ENCODE measurements around the gene LONP1. TPM values are rescaled to one million over a fixed set of nuclear protein-coding genes. Genes with fewer than 3 reads are reported as not detected.
A peak's percentile ranks its signal among the peaks of the same experiment; 100 is the strongest.

The LONP1 gene
- total and polyA plus RNA-seq, 5 experiments from 2014 or later = 19.9 to 75.3 (median 45.5) TPM

GRCh38 chr19:5652261-5652660 is 67.7 kb downstream of the LONP1 start:
- Mint-ChIP-seq H3K27me3 (no peaks in the 10 kb centered on the region), H3K4me1 (peaks cover 0 to 5% (median 2%) of the 10 kb centered on the region in 4 donors), H3K27ac (no peak overlapping the region), H3K9me3 (no peaks in the 10 kb centered on the region), H3K4me3 (no peak overlapping the region), H3K36me3 (peaks cover 5 to 89% (median 32%) of the 10 kb centered on the region in 3 donors)
- DNase-seq (no peak), ATAC-seq (no peak)
- POLR2A ChIA-PET = no interaction called here

- POLR2A ChIA-PET = no interaction called here
- Mint-ChIP-seq H3K27me3 (no peaks in the 10 kb centered on the region), H3K27ac (peak overlapping the region in 1 of 10 donors; percentile 56), H3K4me3 (no peak overlapping the region), H3K9me3 (no peaks in the 10 kb centered on the region), H3K36me3 (peaks cover 5 to 90% (median 29%) of the 10 kb centered on the region in 3 donors), H3K4me1 (peaks cover 4 to 12% (median 8%) of the 10 kb centered on the region in 4 donors)
- DNase-seq (no peak), ATAC-seq (peak; percentile 30 to 39)
Observed at GRCh38 chr19:5651361-5651760, 68.6 kb downstream of the LONP1 start.

- no peak for DNase-seq
- no peaks in the 10 kb centered on the region for H3K9me3 Mint-ChIP-seq
- peaks cover 15 to 36% (median 20%) of the 10 kb centered on the region in 4 donors for H3K4me1 Mint-ChIP-seq
- POLR2A ChIA-PET = interaction anchor here (0.5 to 0.6 kb wide), 3 partner anchors 24 to 1778 kb away, joined by 3 to 6 read pairs (median 5); partner anchors contain the start of gene DUS3L
- peak overlapping the region in 2 of 10 donors; percentile 29 to 73 for H3K27ac Mint-ChIP-seq
- H3K36me3 Mint-ChIP-seq = peaks cover 5 to 92% (median 21%) of the 10 kb centered on the region in 3 donors
- H3K4me3 Mint-ChIP-seq = no peak overlapping the region
- no peaks in the 10 kb centered on the region for H3K27me3 Mint-ChIP-seq
- ATAC-seq = no peak
Observed at GRCh38 chr19:5648464-5648863, 71.5 kb downstream of the LONP1 start.

GRCh38 chr19:5646703-5647102 is 73.2 kb downstream of the LONP1 start:
- Mint-ChIP-seq H3K36me3 (peaks cover 5 to 93% (median 20%) of the 10 kb centered on the region in 3 donors), H3K27ac (peak overlapping the region in 6 of 10 donors; percentile 23 to 83 (median 36)), H3K4me1 (peaks cover 21 to 43% (median 33%) of the 10 kb centered on the region in 4 donors)

GRCh38 chr19:5645409-5645808 is 74.5 kb downstream of the LONP1 start:
- Mint-ChIP-seq H3K4me3 (peak overlapping the region in 1 of 10 donors; percentile 8), H3K27ac (peak overlapping the region in 6 of 10 donors; percentile 18 to 83 (median 52)), H3K4me1 (peaks cover 25 to 49% (median 41%) of the 10 kb centered on the region in 4 donors), H3K36me3 (peaks cover 5 to 93% (median 21%) of the 10 kb centered on the region in 3 donors), H3K27me3 (no peaks in the 10 kb centered on the region), H3K9me3 (no peaks in the 10 kb centered on the region)
- no peak for ATAC-seq
- no peak for DNase-seq
- POLR2A ChIA-PET = no interaction called here

More at GRCh38 chr19:5646703-5647102, 73.2 kb downstream of the LONP1 start:
- no peak for DNase-seq
- POLR2A ChIA-PET = no interaction called here
- Mint-ChIP-seq H3K4me3 (no peak overlapping the region), H3K9me3 (no peaks in the 10 kb centered on the region), H3K27me3 (no peaks in the 10 kb centered on the region)
- no peak for ATAC-seq

GRCh38 chr19:5644037-5644436 is 75.9 kb downstream of the LONP1 start:
- POLR2A ChIA-PET = interaction anchor here (0.6 kb wide), 1 partner anchor 12 kb away, joined by 4 read pairs; no protein-coding TSS in a partner anchor
- Mint-ChIP-seq H3K9me3 (no peaks in the 10 kb centered on the region), H3K27me3 (no peaks in the 10 kb centered on the region), H3K4me3 (no peak overlapping the region), H3K27ac (peak overlapping the region in 4 of 10 donors; percentile 19 to 80 (median 70)), H3K4me1 (peaks cover 27 to 58% (median 44%) of the 10 kb centered on the region in 4 donors), H3K36me3 (peaks cover 5 to 92% (median 16%) of the 10 kb centered on the region in 3 donors)
- ATAC-seq (no peak), DNase-seq (no peak)

GRCh38 chr19:5643060-5643459 is 76.9 kb downstream of the LONP1 start:
- Mint-ChIP-seq H3K36me3 (peaks cover under 1 to 91% (median 12%) of the 10 kb centered on the region in 3 donors), H3K4me1 (peaks cover 27 to 63% (median 42%) of the 10 kb centered on the region in 4 donors), H3K9me3 (no peaks in the 10 kb centered on the region), H3K4me3 (no peak overlapping the region), H3K27ac (peak overlapping the region in 2 of 10 donors; percentile 9 to 40), H3K27me3 (no peaks in the 10 kb centered on the region)
- POLR2A ChIA-PET = interaction anchor here (0.6 to 0.7 kb wide), 3 partner anchors 33 to 583 kb away, joined by 3 to 6 read pairs (median 4); no protein-coding TSS in a partner anchor
- ATAC-seq (no peak), DNase-seq (no peak)

GRCh38 chr19:5642204-5642603 is 77.7 kb downstream of the LONP1 start:
- peaks cover 29 to 71% (median 49%) of the 10 kb centered on the region in 4 donors for H3K4me1 Mint-ChIP-seq
- no peaks in the 10 kb centered on the region for H3K27me3 Mint-ChIP-seq
- H3K36me3 Mint-ChIP-seq = peaks cover 0 to 88% (median 9%) of the 10 kb centered on the region in 3 donors
- H3K9me3 Mint-ChIP-seq = no peaks in the 10 kb centered on the region
- DNase-seq (no peak), ATAC-seq (no peak)
- no peak overlapping the region for H3K4me3 Mint-ChIP-seq
- H3K27ac Mint-ChIP-seq = peak overlapping the region in 6 of 10 donors; percentile 0 to 72 (median 50)
- POLR2A ChIA-PET = interaction anchor here (0.6 to 0.7 kb wide), 2 partner anchors 20 to 48 kb away, joined by 4 to 6 read pairs; no protein-coding TSS in a partner anchor

Other genes with a start within 250 kb of the LONP1 start
- gene TINCR, start 152.2 kb downstream of the LONP1 start, total RNA-seq = 1 to 10 TPM; 2.2 to 2.3 TPM
- under 1 TPM in 1 of 3 donors, not detected in 2; 0.09 TPM for gene TINCR, start 152.2 kb downstream of the LONP1 start, polyA plus RNA-seq
- gene SAFB2, start 97.4 kb downstream of the LONP1 start, total RNA-seq = 100 to 1,000 TPM; 218 to 221 TPM
- 10 to 100 TPM; 25.8 to 47.4 (median 28.7) TPM for gene SAFB2, start 97.4 kb downstream of the LONP1 start, polyA plus RNA-seq
- 100 to 1,000 TPM; 188 to 191 TPM for gene SAFB, start 97.1 kb downstream of the LONP1 start, total RNA-seq
- gene SAFB, start 97.1 kb downstream of the LONP1 start, polyA plus RNA-seq = 100 to 1,000 TPM in 1 of 3 donors, 10 to 100 TPM in 2; 28.6 to 135 (median 59.3) TPM
- gene MICOS13, start 39.6 kb downstream of the LONP1 start, total RNA-seq = 10 to 100 TPM; 40.1 to 40.6 TPM
- 100 to 1,000 TPM in 2 of 3 donors, 10 to 100 TPM in 1; 95.5 to 110 (median 102) TPM for gene MICOS13, start 39.6 kb downstream of the LONP1 start, polyA plus RNA-seq
- gene HSD11B1L, start 39.1 kb downstream of the LONP1 start, total RNA-seq = 1 to 10 TPM; 2.8 to 4.1 TPM
- gene HSD11B1L, start 39.1 kb downstream of the LONP1 start, polyA plus RNA-seq = 1 to 10 TPM; 5.5 to 6.0 (median 5.7) TPM
- gene RPL36, start 29.9 kb downstream of the LONP1 start, total RNA-seq = 1,000 to 10,000 TPM; 1,442 to 1,445 TPM
- gene RPL36, start 29.9 kb downstream of the LONP1 start, polyA plus RNA-seq = 1,000 to 10,000 TPM; 2,357 to 2,883 (median 2,631) TPM
- not detected for gene CATSPERD, start 491 bp upstream of the LONP1 start, total RNA-seq
- gene CATSPERD, start 491 bp upstream of the LONP1 start, polyA plus RNA-seq = not detected
- 1 to 10 TPM; 8.9 to 10.0 TPM for gene PRR22, start 64.6 kb upstream of the LONP1 start, total RNA-seq
- not detected for gene PRR22, start 64.6 kb upstream of the LONP1 start, polyA plus RNA-seq
- gene DUS3L, start 71.0 kb upstream of the LONP1 start, total RNA-seq = 100 to 1,000 TPM; 113 to 116 TPM
- gene DUS3L, start 71.0 kb upstream of the LONP1 start, polyA plus RNA-seq = 10 to 100 TPM; 26.3 to 43.2 (median 41.1) TPM
- under 1 TPM; 0.82 to 0.88 TPM for gene NRTN, start 84.9 kb upstream of the LONP1 start, total RNA-seq
- gene NRTN, start 84.9 kb upstream of the LONP1 start, polyA plus RNA-seq = under 1 TPM; 0.19 to 0.88 (median 0.81) TPM
- not detected for gene FUT6, start 119.6 kb upstream of the LONP1 start, total RNA-seq
- gene FUT6, start 119.6 kb upstream of the LONP1 start, polyA plus RNA-seq = not detected
- gene FUT3, start 131.3 kb upstream of the LONP1 start, total RNA-seq = under 1 TPM in 1 of 2 experiments, not detected in 1; 0.16 TPM
- gene FUT3, start 131.3 kb upstream of the LONP1 start, polyA plus RNA-seq = not detected
- gene FUT5, start 150.4 kb upstream of the LONP1 start, total RNA-seq = under 1 TPM; 0.34 to 0.38 TPM
- under 1 TPM in 1 of 3 donors, not detected in 2; 0.10 TPM for gene FUT5, start 150.4 kb upstream of the LONP1 start, polyA plus RNA-seq
- 100 to 1,000 TPM; 116 to 131 TPM for gene NDUFA11, start 183.6 kb upstream of the LONP1 start, total RNA-seq
- 100 to 1,000 TPM; 374 to 404 (median 395) TPM for gene NDUFA11, start 183.6 kb upstream of the LONP1 start, polyA plus RNA-seq
- gene VMAC, start 184.7 kb upstream of the LONP1 start, total RNA-seq = 10 to 100 TPM; 32.7 to 34.5 TPM
- 1 to 10 TPM; 6.2 to 8.4 (median 7.0) TPM for gene VMAC, start 184.7 kb upstream of the LONP1 start, polyA plus RNA-seq
- gene CAPS, start 194.1 kb upstream of the LONP1 start, total RNA-seq = 10 to 100 TPM; 55.9 to 58.3 TPM
- 1 to 10 TPM; 1.3 to 2.8 (median 2.0) TPM for gene CAPS, start 194.1 kb upstream of the LONP1 start, polyA plus RNA-seq

Measured in naive thymus-derived CD8-positive, alpha-beta T cell (primary cell).